SK-N-MC (cell line): ENCODE measurements around the gene NFKB2.

Experiments
- DNase-seq: peaks from one replicate; pipeline ENCODE4 v3.0.0-alpha.2; 2011; ENCODE audit warnings: low read depth, low spot score
- H3K27ac ChIP-seq: fragments of 200-600 bp; sonication (generic); 2 replicates; pipeline ENCODE4 v1.5.1; 2016; ENCODE audit warnings: mixed run types
- H3K36me3 ChIP-seq: fragments of 200-600 bp; sonication (generic); 2 replicates; pipeline ENCODE4 v1.6.1; 2017; ENCODE audit warnings: antibody characterized with exemption, low read length, mixed read lengths; ENCODE audit not compliant: insufficient read depth
- H3K4me3 ChIP-seq: fragments of 200-600 bp; sonication (generic); 2 replicates; pipeline ENCODE4 v1.5.1; 2016
- H3K9ac ChIP-seq: fragments of 200-600 bp; sonication (generic); 2 replicates; pipeline ENCODE4 v1.8.0; 2017; ENCODE audit warnings: mixed run types, mixed read lengths; ENCODE audit not compliant: insufficient read length
- H3K9me3 ChIP-seq: fragments of 200-600 bp; sonication (generic); 2 replicates; pipeline ENCODE4 v1.6.1; 2017; ENCODE audit warnings: low read depth, mild to moderate bottlenecking, antibody characterized with exemption, low read length, moderate library complexity, mixed read lengths
- EZH2 ChIP-seq: fragments of 200-600 bp; sonication (generic); IDR thresholded peaks from one replicate; pipeline ENCODE4 v1.6.1; 2017; ENCODE audit warnings: antibody characterized with exemption
- FOXP2 ChIP-seq: optimal IDR thresholded peaks from 2 replicates; pipeline ENCODE3; 2011; ENCODE audit warnings: mild to moderate bottlenecking, moderate library complexity; ENCODE audit not compliant: insufficient read depth; ENCODE audit errors: extremely low read length, control extremely low read depth
- POLR2AphosphoS5 ChIP-seq: IDR thresholded peaks from 2 replicates; pipeline ENCODE4 v1.6.1; 2012; ENCODE audit warnings: mild to moderate bottlenecking, low read depth, low read length, borderline replicate concordance

Gene NFKB2

DNA sequence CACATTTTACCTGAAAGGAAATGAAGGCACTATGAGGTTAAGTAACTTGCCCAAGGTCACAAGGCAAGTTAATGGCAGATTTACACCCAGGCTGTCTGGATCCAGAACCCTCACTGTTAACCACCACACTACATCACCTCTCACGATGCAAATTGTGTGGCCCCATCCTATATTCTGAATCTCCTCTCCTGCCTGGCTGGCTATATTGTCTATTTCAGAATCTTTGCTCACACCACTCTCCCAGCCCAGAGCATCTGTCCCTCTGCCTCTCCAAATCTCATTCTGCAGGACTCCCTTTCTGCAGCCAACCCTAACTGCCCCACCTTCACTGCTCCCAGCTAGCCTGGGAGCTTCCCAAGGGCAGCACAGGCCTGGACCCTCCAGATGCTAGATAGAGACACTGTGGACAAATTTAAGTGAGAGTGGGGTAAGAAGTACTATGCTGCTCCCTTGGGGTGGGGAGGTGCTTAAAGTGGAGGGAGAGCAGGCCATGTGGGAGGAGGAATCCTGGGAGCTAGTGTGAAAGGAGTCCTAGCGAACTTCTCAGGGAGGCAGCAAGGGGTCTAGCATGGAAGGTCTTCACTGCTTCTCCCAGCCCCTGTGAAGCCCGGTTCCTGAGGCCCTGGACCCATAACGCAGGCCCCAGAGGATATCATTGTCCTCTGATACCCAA, 36.1 kb downstream of the NFKB2 start:
- H3K27ac ChIP-seq, result no peak overlapping the region
- H3K9me3 ChIP-seq, result no peaks in the 10 kb centered on the region
- H3K4me3 ChIP-seq, result peak overlapping the region; percentile 78
- TF ChIP-seq FOXP2, result no peak
- TF ChIP-seq EZH2, result no peak
- H3K9ac ChIP-seq, result peak overlapping the region; percentile 88
- no peaks in the 10 kb centered on the region for H3K36me3 ChIP-seq
- no peak for DNase-seq

DNA sequence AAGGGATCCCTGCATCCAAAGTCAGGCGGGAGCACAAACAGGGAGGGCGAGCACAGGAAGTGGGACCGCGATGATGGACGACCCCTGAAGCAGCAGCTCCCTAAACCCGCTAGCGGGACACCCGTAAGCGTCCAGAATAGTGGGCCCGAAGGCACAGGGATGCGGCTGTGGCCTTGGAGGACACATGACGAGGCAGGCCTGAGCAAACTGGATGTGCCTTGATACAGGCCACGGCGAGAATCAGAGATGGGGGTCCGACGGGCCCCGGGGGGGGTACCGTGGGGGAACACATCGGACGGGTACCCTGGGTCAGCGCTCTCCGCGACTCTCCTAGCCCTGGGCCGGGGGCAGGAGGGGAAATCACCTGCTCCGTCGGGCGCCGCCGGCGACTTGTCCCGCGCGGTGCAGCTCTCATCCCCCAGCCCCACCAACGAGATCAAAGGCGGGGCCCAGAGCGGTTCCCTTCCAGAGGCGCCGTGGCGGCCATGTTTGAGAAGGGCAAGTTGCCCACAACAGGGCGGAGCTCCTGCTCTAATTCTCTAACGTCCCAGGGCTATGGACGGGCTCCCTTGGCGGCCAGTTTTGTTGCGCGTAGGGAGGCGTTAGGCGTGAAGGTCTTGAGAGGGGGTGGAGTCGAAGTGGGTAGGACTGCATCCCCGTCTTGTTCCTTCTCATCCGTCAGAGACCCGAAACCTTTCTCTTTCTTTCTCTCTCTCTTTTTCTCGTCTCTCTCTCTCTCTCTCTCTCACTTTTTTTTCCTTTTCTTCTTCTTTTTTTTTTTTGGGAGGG, 36.9 kb downstream of the NFKB2 start, which contains the start of gene CUEDC2:
CUEDC2 (minus strand) TSS at position 413 of the 789 bp plus-strand sequence. CDS start 7,386 bp downstream, outside the sequence.
- Histone ChIP-seq H3K27ac (no peak within 1 kb of the TSS), H3K9me3 (no peaks in the 10 kb centered on the region), H3K4me3 (peak within 1 kb of the TSS; percentile 78), H3K36me3 (no peaks in the 10 kb centered on the region), H3K9ac (peak within 1 kb of the TSS; percentile 88)
- peak; percentile 57 for DNase-seq
- peak; percentile 48; the same call in 1 of the 2 replicates for TF ChIP-seq POLR2AphosphoS5
- TF ChIP-seq FOXP2, result no peak

GRCh38 chr10:102433619-102434046, 38.1 kb downstream of the NFKB2 start:
- H3K4me3 ChIP-seq, result no peak overlapping the region
- H3K27ac ChIP-seq, result no peak overlapping the region
- H3K9me3 ChIP-seq, result no peaks in the 10 kb centered on the region
- TF ChIP-seq FOXP2 (no peak), POLR2AphosphoS5 (no peak), EZH2 (no peak)
- no peaks in the 10 kb centered on the region for H3K36me3 ChIP-seq
- no peak overlapping the region for H3K9ac ChIP-seq
- no peak for DNase-seq

- no peak overlapping the region for H3K4me3 ChIP-seq
- no peak for TF ChIP-seq FOXP2
- TF ChIP-seq POLR2AphosphoS5, result no peak
- no peak for TF ChIP-seq EZH2
- H3K36me3 ChIP-seq, result no peaks in the 10 kb centered on the region
- no peaks in the 10 kb centered on the region for H3K9me3 ChIP-seq
- no peak overlapping the region for H3K9ac ChIP-seq
- H3K27ac ChIP-seq, result no peak overlapping the region
- DNase-seq, result no peak
These were observed 39.1 kb downstream of the NFKB2 start for GRCh38 chr10:102434394-102435132.

DNA sequence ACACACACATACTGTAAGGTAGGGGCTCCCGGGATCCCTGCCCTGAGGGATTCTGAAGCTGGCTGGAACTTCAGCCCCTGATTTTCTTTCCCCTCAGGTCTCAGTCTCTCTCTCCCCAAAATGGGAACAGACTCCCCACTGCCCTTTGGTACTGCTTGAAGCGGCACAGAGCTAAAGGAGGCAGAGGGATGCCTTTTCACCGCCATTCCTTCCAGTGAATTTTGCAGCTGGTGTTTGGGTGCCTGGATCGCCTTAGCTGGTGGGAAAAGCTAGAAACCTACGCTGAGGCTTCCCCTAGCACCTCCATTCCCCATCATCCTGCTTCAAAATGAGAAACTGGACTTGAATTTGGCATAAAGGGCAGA, 39.6 kb downstream of the NFKB2 start:
- Histone ChIP-seq H3K4me3 (no peak overlapping the region), H3K9ac (no peak overlapping the region), H3K36me3 (no peaks in the 10 kb centered on the region), H3K27ac (no peak overlapping the region), H3K9me3 (no peaks in the 10 kb centered on the region)
- no peak for DNase-seq
- TF ChIP-seq FOXP2, result no peak
- no peak for TF ChIP-seq EZH2
- no peak for TF ChIP-seq POLR2AphosphoS5

- no peak overlapping the region for H3K4me3 ChIP-seq
- TF ChIP-seq EZH2 (no peak), FOXP2 (no peak)
- H3K9me3 ChIP-seq, result no peaks in the 10 kb centered on the region
- DNase-seq, result no peak
- H3K9ac ChIP-seq, result no peak overlapping the region
- H3K36me3 ChIP-seq, result no peaks in the 10 kb centered on the region
- no peak overlapping the region for H3K27ac ChIP-seq
These were observed 40.2 kb downstream of the NFKB2 start for GRCh38 chr10:102435529-102436233.

DNA sequence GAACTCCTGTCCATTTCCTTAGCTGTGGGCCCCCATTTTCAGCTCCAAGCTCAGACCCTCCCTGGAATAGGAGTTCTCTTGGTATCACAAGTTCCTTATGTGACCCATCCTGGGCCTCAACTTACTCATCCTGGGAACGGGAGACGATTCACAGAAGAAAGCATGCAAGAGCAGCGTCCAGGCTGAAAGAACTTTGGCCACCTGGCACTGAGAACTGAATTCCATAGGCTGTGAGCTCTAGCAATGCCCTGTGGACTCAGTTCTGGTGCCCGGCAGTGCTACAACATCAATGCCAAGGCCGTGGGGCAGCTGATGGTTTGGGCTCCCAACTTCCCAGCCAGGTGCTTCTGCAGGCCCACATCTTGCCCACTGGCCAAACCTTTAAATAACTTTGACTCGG, 40.8 kb downstream of the NFKB2 start:
- H3K4me3 ChIP-seq, result no peak overlapping the region

DNA sequence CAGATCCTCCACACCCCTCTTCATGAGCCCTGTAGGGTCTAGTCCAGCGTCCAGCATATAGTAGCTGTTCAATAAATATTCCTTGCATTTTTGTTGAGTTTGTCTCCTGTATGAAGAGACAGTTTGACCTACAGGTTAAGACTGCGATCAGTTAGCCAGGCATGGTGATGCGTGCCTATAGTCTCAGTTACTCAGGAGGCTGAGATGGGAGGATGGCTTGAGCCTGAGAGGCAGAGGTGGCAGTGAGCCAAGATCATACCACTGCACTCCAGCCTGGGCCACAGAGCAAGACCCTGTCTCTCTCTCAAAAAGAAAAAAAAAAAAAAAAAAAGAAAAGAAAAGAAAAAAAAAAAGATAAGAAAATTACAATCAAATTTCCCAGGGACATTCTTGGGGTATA, 42.0 kb downstream of the NFKB2 start:
- DNase-seq, result no peak
- H3K36me3 ChIP-seq, result no peaks in the 10 kb centered on the region
- TF ChIP-seq EZH2 (no peak), POLR2AphosphoS5 (no peak), FOXP2 (no peak)
- H3K27ac ChIP-seq, result no peak overlapping the region
- H3K9me3 ChIP-seq, result no peaks in the 10 kb centered on the region
- no peak overlapping the region for H3K4me3 ChIP-seq
- no peak overlapping the region for H3K9ac ChIP-seq

More for the DNA sequence above, 40.8 kb downstream of the NFKB2 start:
- no peak for DNase-seq
- Histone ChIP-seq H3K36me3 (no peaks in the 10 kb centered on the region), H3K9ac (no peak overlapping the region), H3K27ac (no peak overlapping the region), H3K9me3 (no peaks in the 10 kb centered on the region)
- TF ChIP-seq EZH2, result no peak
- TF ChIP-seq FOXP2, result no peak
- TF ChIP-seq POLR2AphosphoS5, result no peak
